ENCODE data around the gene FAM83G.
A peak's percentile ranks its signal among the peaks of the same experiment; 100 is the strongest.

FAM83G gene

GRCh38 chr17:19019041-19019941 is 14.7 kb upstream of the FAM83G start (continued):
- no peak for TF ChIP-seq ZNF600 (tag by site-specific recombination; IDR thresholded peaks at IDR 0.05)
- no peak for TF ChIP-seq ZSCAN4 (tag by site-specific recombination; IDR thresholded peaks at IDR 0.05)
- TF ChIP-seq ZSCAN23 (tag by site-specific recombination; IDR thresholded peaks at IDR 0.05), result no peak
- peak; percentile 79 for TF ChIP-seq KLF1 (tag by site-specific recombination; IDR thresholded peaks at IDR 0.05)
- TF ChIP-seq ZNF10 (tag by site-specific recombination; IDR thresholded peaks at IDR 0.05), result no peak
- no peak for TF ChIP-seq ATF2 (tag by site-specific recombination; IDR thresholded peaks at IDR 0.05; ENCODE audit: low read depth)
- no peak for TF ChIP-seq ZNF248 (tag by site-specific recombination; IDR thresholded peaks at IDR 0.05)
- no peak for TF ChIP-seq ZNF214 (tag by site-specific recombination; IDR thresholded peaks at IDR 0.05; ENCODE audit: borderline replicate concordance)
- TF ChIP-seq ZNF747 (tag by site-specific recombination; IDR thresholded peaks at IDR 0.05), result no peak
- TF ChIP-seq ZNF837 (tag by site-specific recombination; IDR thresholded peaks at IDR 0.05), result no peak
- TF ChIP-seq ZNF449 (tag by site-specific recombination; IDR thresholded peaks at IDR 0.05), result no peak
- no peak for TF ChIP-seq ZNF169 (tag by site-specific recombination; IDR thresholded peaks at IDR 0.05)
- peak; percentile 85 for TF ChIP-seq ZFHX2 (tag by site-specific recombination; conservative IDR thresholded peaks at IDR 0.05)
- TF ChIP-seq ZNF114 (tag by site-specific recombination; IDR thresholded peaks at IDR 0.05), result no peak
- TF ChIP-seq AEBP2 (tag by site-specific recombination; IDR thresholded peaks at IDR 0.05; ENCODE audit: borderline replicate concordance), result no peak
- no peak for TF ChIP-seq KLF17 (tag by site-specific recombination; IDR thresholded peaks at IDR 0.05)
- no peak for TF ChIP-seq ZNF624 (tag by site-specific recombination; IDR thresholded peaks at IDR 0.05)
- TF ChIP-seq ZNF354C (tag by site-specific recombination; IDR thresholded peaks at IDR 0.05; ENCODE audit: borderline replicate concordance, low read depth), result no peak
- TF ChIP-seq ZNF423 (tag by site-specific recombination; IDR thresholded peaks at IDR 0.05), result peak; percentile 44; the same call in 1 of the 2 replicates
- TF ChIP-seq ZNF398 (tag by site-specific recombination; IDR thresholded peaks at IDR 0.05), result peak; percentile 44; the same call in 1 of the 2 replicates
